H1 (cell line): ENCODE measurements around the gene XAF1. TPM values are rescaled to one million over a fixed set of nuclear protein-coding genes. Genes with fewer than 3 reads are reported as not detected.

Experiments used
- KDM5A ChIP-seq: fragments of 200-600 bp; IDR thresholded peaks from 2 replicates; pipeline ENCODE4 v1.7.1; 2012; ENCODE audit warnings: mild to moderate bottlenecking, low read length, inconsistent platforms, mixed read lengths
- NRF1 ChIP-seq: IDR thresholded peaks from 2 replicates; pipeline ENCODE4 v1.6.1; 2011; ENCODE audit warnings: mild to moderate bottlenecking, low read depth, low read length, improper control_type of control experiment
- SP1 ChIP-seq: IDR thresholded peaks from 2 replicates; pipeline ENCODE4 v1.6.1; 2011; ENCODE audit warnings: low read depth, low read length
- SP2 ChIP-seq: IDR thresholded peaks from 2 replicates; pipeline ENCODE4 v1.6.1; 2012; ENCODE audit warnings: mild to moderate bottlenecking, low read length, inconsistent platforms
- polyA plus RNA-seq, 7 experiments: library from polyadenylated mRNA; depleted of rRNA in 3 of 7; stranded (reverse) in 5 of 7; unstranded in 2 of 7; fragments of >200 nt in 5 of 7; fragments of 200-250 nt in 2 of 7; gene quantifications; 1 replicate in 5 of 7; 2 replicates in 1 of 7; 4 replicates in 1 of 7; pipeline versions ENCODE4 v1.2.1 to v1.2.3, GENCODE V29; 2011 to 2013; ENCODE audit warnings: missing spikeins in 2 of 7, mixed read lengths in 2 of 7
- total RNA-seq: library from RNA; stranded (reverse); fragmentation: NEBNext Ultra II Directional; extraction: Animal tissue kit (Norgen Biotek cat#: 25700); gene quantifications from 2 replicates; pipeline ENCODE4 v1.2.1, GENCODE V29; 2021

The XAF1 gene
- total and polyA plus RNA-seq, 2 of the 8 experiments (the other 6 are each of a cell fraction or from before 2014, with no cell fraction given): not detected

- no peak for TF ChIP-seq SP2
- no peak for TF ChIP-seq SP1
- TF ChIP-seq NRF1: no peak
- no peak for TF ChIP-seq KDM5A
Observed at GRCh38 chr17:6780001-6780400, 24.2 kb downstream of the XAF1 start (continued).
